DMS114 treated with DMSO at 0.1 percent for 48 hours (cell line): ENCODE results near the gene KIF21B.
"Not testable (repeated sequence)": the region's sequence is repeated elsewhere in the genome, so short reads cannot be mapped to it uniquely, and the experiment has no call there.

ENCODE experiments used
- DNase-seq: peaks from one replicate; lab custom pipeline; 2025; ENCODE audit not compliant: unreplicated experiment; lab: John Stamatoyannopoulos, UW

KIF21B gene

GRCh38 chr1:200951016-200951415 is 72.5 kb downstream of the KIF21B start:
- no peak for DNase-seq

GRCh38 chr1:200949626-200950025 is 73.9 kb downstream of the KIF21B start:
- no peak for DNase-seq

GRCh38 chr1:200947059-200947566 is 76.4 kb downstream of the KIF21B start:
- no peak for DNase-seq

- DNase-seq: no peak
Observed at GRCh38 chr1:200945111-200945510, 78.4 kb downstream of the KIF21B start.

GRCh38 chr1:200938955-200939354 is 84.6 kb downstream of the KIF21B start:
- no peak for DNase-seq

GRCh38 chr1:200935286-200935962 is 88.1 kb downstream of the KIF21B start:
- not testable (repeated sequence) for DNase-seq

GRCh38 chr1:200934676-200935245 is 88.8 kb downstream of the KIF21B start:
- no peak for DNase-seq

- DNase-seq: no peak
Observed at GRCh38 chr1:200931776-200932175, 91.7 kb downstream of the KIF21B start.

GRCh38 chr1:200930285-200930684 is 93.2 kb downstream of the KIF21B start:
- DNase-seq: not testable (repeated sequence)

- no peak for DNase-seq
Observed at GRCh38 chr1:200929530-200930278, 93.8 kb downstream of the KIF21B start.

- no peak for DNase-seq
Observed at GRCh38 chr1:200925831-200926230, 97.7 kb downstream of the KIF21B start.

GRCh38 chr1:200923601-200924000 is 99.9 kb downstream of the KIF21B start:
- DNase-seq: no peak

- no peak for DNase-seq
Observed at GRCh38 chr1:200922406-200922805, 101.1 kb downstream of the KIF21B start.

- DNase-seq: no peak
Observed at GRCh38 chr1:200921571-200922110, 101.9 kb downstream of the KIF21B start.
